CD4-positive, alpha-beta T cell (primary cell): Measurements from ENCODE around the gene ICOS. TPM values are rescaled to one million over a fixed set of nuclear protein-coding genes. Genes with fewer than 3 reads are reported as not detected.

Source experiments
- ATAC-seq: fragments of 200-7000 bp; cut with Tn5 transposase; one replicate; pipeline ENCODE4 v1.10.0; 2022; ENCODE audit warnings: mild to moderate bottlenecking; ENCODE audit not compliant: poor library complexity
- CTCF ChIA-PET: fragments of 350-600 bp; sonication (Branson Sonifier 250); formaldehyde crosslinking; loops from one replicate; lab custom pipeline; 2021; ENCODE audit warnings: antibody characterized with exemption, inconsistent platforms; lab: Charles Lee
- POLR2A ChIA-PET: fragments of 350-600 bp; sonication (Branson Sonifier 250); formaldehyde crosslinking; loops from one replicate; lab custom pipeline; 2021; ENCODE audit warnings: antibody characterized with exemption, inconsistent platforms; lab: Charles Lee
- DNase-seq, 14 experiments: peaks; one replicate each; pipeline ENCODE4 v3.0.0-alpha.2; 2013 to 2020; ENCODE audit warnings: mixed read lengths in 2 of 14
- H3K27ac ChIP-seq, 2 donors: one replicate each; pipeline versions ENCODE4 v1.5.1 to v1.7.0; 2013; ENCODE audit warnings: low read length in 2 of 2, low read depth in 1 of 2, mild to moderate bottlenecking in 1 of 2
- H3K27me3 ChIP-seq, 2 experiments: 1 replicate in 1 of 2; 2 replicates in 1 of 2; pipeline versions ENCODE4 v1.6.1 to v1.7.0; 2013; ENCODE audit warnings: low read length in 2 of 2, control low read depth in 1 of 2, mild to moderate bottlenecking in 1 of 2, moderate library complexity in 1 of 2; ENCODE audit not compliant: insufficient read depth in 2 of 2, control insufficient read depth in 1 of 2
- H3K36me3 ChIP-seq: one replicate; pipeline ENCODE4 v1.6.1; 2013; ENCODE audit warnings: low read length, control low read depth; ENCODE audit not compliant: insufficient read depth
- H3K4me1 ChIP-seq: one replicate; pipeline ENCODE4 v1.6.1; 2013; ENCODE audit warnings: low read length, control low read depth; ENCODE audit not compliant: insufficient read depth
- H3K4me3 ChIP-seq: one replicate; pipeline ENCODE4 v1.5.1; 2013; ENCODE audit warnings: mild to moderate bottlenecking, low read length, moderate library complexity
- H3K9me3 ChIP-seq, 2 experiments: 1 replicate in 1 of 2; 2 replicates in 1 of 2; pipeline versions ENCODE4 v1.6.1 to v1.7.0; 2013; ENCODE audit warnings: low read length in 2 of 2, mild to moderate bottlenecking in 2 of 2, control low read depth in 1 of 2, moderate library complexity in 1 of 2; ENCODE audit not compliant: control insufficient read depth in 1 of 2, insufficient read depth in 1 of 2
- H3K27ac Mint-ChIP-seq: one replicate; pipeline ENCODE4 v1.8.0; 2020; ENCODE audit warnings: mixed read lengths
- H3K27me3 Mint-ChIP-seq: one replicate; pipeline ENCODE4 v1.8.0; 2021; ENCODE audit warnings: mixed read lengths
- H3K36me3 Mint-ChIP-seq: one replicate; pipeline ENCODE4 v1.8.0; 2021; ENCODE audit warnings: low read depth, mixed read lengths
- H3K4me1 Mint-ChIP-seq: one replicate; pipeline ENCODE4 v1.8.0; 2021; ENCODE audit warnings: low read depth, mixed read lengths
- H3K4me3 Mint-ChIP-seq: one replicate; pipeline ENCODE4 v1.8.0; 2020; ENCODE audit warnings: mild to moderate bottlenecking, mixed read lengths
- H3K9me3 Mint-ChIP-seq: one replicate; pipeline ENCODE4 v1.8.0; 2020; ENCODE audit warnings: mixed read lengths
- CTCF ChIP-seq: fragments of 200-600 bp; IDR thresholded peaks from one replicate; pipeline ENCODE4 v1.8.0; 2022; ENCODE audit warnings: antibody characterized with exemption, mild to moderate bottlenecking
- intact Hi-C, 2 experiments: fragments of 100-400 bp; cut with DNase I in 1 of 2; cut with micrococcal nuclease in 1 of 2; formaldehyde crosslinking; loops; one replicate each; pipeline versions ENCODE4 v1.15.1 to v1.9.0; 2023 to 2025; cut with DNase I, micrococcal nuclease
- total RNA-seq, 174 experiments: library from RNA in 2 of 174; stranded (reverse) in 2 of 174; gene quantifications; one replicate each; pipeline ENCODE4 v1.2.3 and lab custom pipeline; 2021 to 2026

The ICOS gene
- total RNA-seq, 2 experiments from 2014 or later, result 93.3 to 98.1 TPM

- POLR2A ChIA-PET, result interaction anchor here (0.6 to 2.5 kb wide), 6 partner anchors 12 to 307 kb away, joined by 3 to 10 read pairs (median 4); no protein-coding TSS in a partner anchor
- Mint-ChIP-seq H3K4me1 (peaks cover 32% of the 10 kb centered on the region), H3K27ac (peak overlapping the region; percentile 64), H3K27me3 (no peaks in the 10 kb centered on the region), H3K9me3 (no peaks in the 10 kb centered on the region), H3K36me3 (no peaks in the 10 kb centered on the region), H3K4me3 (no peak overlapping the region)
- no peaks in the 10 kb centered on the region for H3K36me3 ChIP-seq
- DNase-seq (peak in 1 of 14 experiments; percentile 29), ATAC-seq (no peak)
- H3K4me1 ChIP-seq, result peaks cover 8% of the 10 kb centered on the region
- H3K4me3 ChIP-seq, result no peak overlapping the region
- H3K27me3 ChIP-seq, result no peaks in the 10 kb centered on the region
- H3K9me3 ChIP-seq, result no peaks in the 10 kb centered on the region
- no peak overlapping the region for H3K27ac ChIP-seq
- no peak for TF ChIP-seq CTCF
- intact Hi-C loops, result no loop called here
- CTCF ChIA-PET, result interaction anchor here (1.1 kb wide), 1 partner anchor 37 kb away, joined by 3 read pairs; no protein-coding TSS in a partner anchor
Observed at GRCh38 chr2:203987959-203988358, 51.4 kb downstream of the ICOS start.

GRCh38 chr2:203988500-203989260, 52.1 kb downstream of the ICOS start:
- ChIA-PET POLR2A (interaction anchor here (0.6 to 2.5 kb wide), 7 partner anchors 11 to 308 kb away, joined by 3 to 10 read pairs (median 3); no protein-coding TSS in a partner anchor), CTCF (interaction anchor here (1.1 kb wide), 1 partner anchor 38 kb away, joined by 3 read pairs; no protein-coding TSS in a partner anchor)
- TF ChIP-seq CTCF, result no peak
- intact Hi-C loops, result no loop called here
- H3K27me3 Mint-ChIP-seq, result no peaks in the 10 kb centered on the region
- H3K36me3 Mint-ChIP-seq, result no peaks in the 10 kb centered on the region
- no peak for DNase-seq
- no peak overlapping the region for H3K27ac Mint-ChIP-seq
- H3K4me1 Mint-ChIP-seq, result peaks cover 32% of the 10 kb centered on the region
- H3K27ac ChIP-seq, result no peak overlapping the region
- H3K4me3 Mint-ChIP-seq, result no peak overlapping the region
- H3K9me3 Mint-ChIP-seq, result no peaks in the 10 kb centered on the region
- no peak for ATAC-seq
- H3K9me3 ChIP-seq, result no peaks in the 10 kb centered on the region
- H3K36me3 ChIP-seq, result no peaks in the 10 kb centered on the region
- peaks cover 8% of the 10 kb centered on the region for H3K4me1 ChIP-seq
- no peak overlapping the region for H3K4me3 ChIP-seq
- no peaks in the 10 kb centered on the region for H3K27me3 ChIP-seq

GRCh38 chr2:203989521-203989920, 53.0 kb downstream of the ICOS start:
- TF ChIP-seq CTCF, result no peak
- DNase-seq (peak in 2 of 14 experiments; percentile 21 to 26), ATAC-seq (no peak)
- H3K4me3 ChIP-seq, result no peak overlapping the region
- peaks cover 12% of the 10 kb centered on the region for H3K4me1 ChIP-seq
- H3K9me3 ChIP-seq, result no peaks in the 10 kb centered on the region
- Mint-ChIP-seq H3K4me3 (no peak overlapping the region), H3K9me3 (no peaks in the 10 kb centered on the region), H3K27me3 (no peaks in the 10 kb centered on the region), H3K27ac (no peak overlapping the region), H3K4me1 (peaks cover 33% of the 10 kb centered on the region), H3K36me3 (no peaks in the 10 kb centered on the region)
- intact Hi-C loops, result no loop called here
- H3K27ac ChIP-seq, result no peak overlapping the region
- no peaks in the 10 kb centered on the region for H3K27me3 ChIP-seq
- no peaks in the 10 kb centered on the region for H3K36me3 ChIP-seq
- POLR2A ChIA-PET, result no interaction called here
- CTCF ChIA-PET, result no interaction called here
